ENCODE data around the gene UQCRH. TPM values are rescaled to one million over a fixed set of nuclear protein-coding genes. Genes with fewer than 3 reads are reported as not detected.

Gene UQCRH
- polyA plus RNA-seq, 1 of the 3 experiments (the other 2 are of a cell fraction) = 971 TPM

DNA sequence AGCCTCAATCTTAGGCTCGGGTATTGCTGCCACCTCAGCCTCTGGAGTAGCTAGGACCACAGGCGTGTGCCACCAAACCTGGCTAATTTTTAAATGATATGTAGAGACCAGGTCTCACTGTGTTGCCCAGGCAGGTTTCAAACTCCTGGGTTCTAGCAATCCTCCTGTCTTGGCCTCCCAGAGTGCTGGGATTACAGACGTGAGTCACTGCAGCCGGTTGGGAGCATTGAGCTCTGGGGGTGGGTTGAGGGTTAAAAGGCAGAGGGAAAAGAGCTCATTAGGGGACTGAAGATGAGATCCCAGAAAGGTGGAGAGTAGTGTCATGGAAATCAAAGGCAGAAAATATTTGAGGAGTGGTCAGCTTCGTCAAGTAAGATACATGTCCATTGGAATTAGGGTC lies 48.8 kb upstream of the UQCRH start:
- ChIA-PET POLR2A (no interaction called here), CTCF (no interaction called here)
- 84% methylated on average over 4 of the region's 5 CpGs for WGBS (ENCODE audit: low lambda C conversion rate)
- no peaks in the 10 kb centered on the region for H3K4me1 ChIP-seq (ENCODE audit: control insufficient read depth in 1 of 2, insufficient read depth in 2 of 2, low read depth in 1 of 2, low read length in 1 of 2)
- peaks cover 7 to 15% of the 10 kb centered on the region in 2 experiments for H3K36me3 ChIP-seq (replicated peaks in 1 of 2; ENCODE audit: control insufficient read depth in 1 of 2, insufficient read depth in 2 of 2, low read length in 1 of 2)
- no peak overlapping the region for H3K4me2 ChIP-seq
- no peak overlapping the region for H3K27ac ChIP-seq (ENCODE audit: low read depth in 2 of 2, low read length in 1 of 2)
- H3K27me3 ChIP-seq (ENCODE audit: insufficient read depth) = no peaks in the 10 kb centered on the region
- DNase-seq = no peak
- H3K9me2 ChIP-seq = no peaks in the 10 kb centered on the region
- 0 out of 2 replicates have a peak overlapping the region, but pooled peaks have one; percentile 18 for H2AFZ ChIP-seq (ENCODE audit: low read depth)
- peaks cover 8% of the 10 kb centered on the region; the same call in 1 of the 2 replicates for H3K79me2 ChIP-seq (ENCODE audit: insufficient read depth)
- H3K9ac ChIP-seq = no peak overlapping the region
- H3K4me3 ChIP-seq (ENCODE audit: low read depth in 2 of 2, low read length in 1 of 2) = no peak overlapping the region
- no peak for TF ChIP-seq FOXM1 (IDR thresholded peaks at IDR 0.05; ENCODE audit: low read depth)
- no peak for TF ChIP-seq MEF2A (IDR thresholded peaks at IDR 0.05; ENCODE audit: borderline replicate concordance, low read depth)
- TF ChIP-seq NRF1 (IDR thresholded peaks at IDR 0.05; ENCODE audit: low read depth, low read length) = no peak
- no peak for TF ChIP-seq ELF1 (IDR thresholded peaks at IDR 0.05)
- TF ChIP-seq GATA2 (CRISPR knock-in tag; IDR thresholded peaks at IDR 0.05) = no peak
- TF ChIP-seq EP300 (IDR thresholded peaks at IDR 0.05; ENCODE audit: borderline replicate concordance in 1 of 2, low read depth in 1 of 2, low read length in 1 of 2) = no peak
- no peak for TF ChIP-seq SIN3A (IDR thresholded peaks at IDR 0.05; ENCODE audit: borderline replicate concordance, low read depth, low read length)
- no peaks in the 10 kb centered on the region for H4K20me1 ChIP-seq (ENCODE audit: insufficient read depth)
- no peaks in the 10 kb centered on the region for H3K9me3 ChIP-seq
- H3F3A ChIP-seq (replicated peaks; ENCODE audit: insufficient read depth) = no peaks in the 10 kb centered on the region

DNA sequence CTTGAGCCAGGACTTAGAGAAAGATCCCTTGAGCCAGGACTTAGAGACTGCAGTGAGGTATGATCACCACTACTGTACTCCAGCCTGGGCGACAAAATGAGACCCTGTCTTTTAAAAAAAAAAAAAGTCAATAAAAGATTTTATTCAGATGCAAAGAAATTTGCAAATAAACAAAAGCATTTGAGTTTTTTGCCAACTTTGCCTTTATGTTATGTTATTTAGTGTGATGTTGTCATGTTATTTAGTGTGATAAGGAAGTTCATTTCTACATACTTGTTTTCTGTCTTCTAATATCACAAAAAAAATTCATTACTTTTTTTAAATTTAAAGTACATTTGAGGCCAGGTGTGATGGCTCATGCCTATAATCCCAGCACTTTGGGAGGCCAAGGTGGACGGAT lies 47.0 kb upstream of the UQCRH start:
- H3K9ac ChIP-seq = no peak overlapping the region
- H4K20me1 ChIP-seq (ENCODE audit: insufficient read depth) = no peaks in the 10 kb centered on the region
- H3K27ac ChIP-seq (ENCODE audit: low read depth in 2 of 2, low read length in 1 of 2) = no peak overlapping the region
- no peak for TF ChIP-seq SMC3 (IDR thresholded peaks at IDR 0.05; ENCODE audit: low read depth, low read length)
- TF ChIP-seq MXI1 (IDR thresholded peaks at IDR 0.05; ENCODE audit: low read depth, low read length) = no peak
- no peak for TF ChIP-seq TAF1 (IDR thresholded peaks at IDR 0.05; ENCODE audit: borderline replicate concordance, low read depth, low read length)
- TF ChIP-seq, protein P1, sequence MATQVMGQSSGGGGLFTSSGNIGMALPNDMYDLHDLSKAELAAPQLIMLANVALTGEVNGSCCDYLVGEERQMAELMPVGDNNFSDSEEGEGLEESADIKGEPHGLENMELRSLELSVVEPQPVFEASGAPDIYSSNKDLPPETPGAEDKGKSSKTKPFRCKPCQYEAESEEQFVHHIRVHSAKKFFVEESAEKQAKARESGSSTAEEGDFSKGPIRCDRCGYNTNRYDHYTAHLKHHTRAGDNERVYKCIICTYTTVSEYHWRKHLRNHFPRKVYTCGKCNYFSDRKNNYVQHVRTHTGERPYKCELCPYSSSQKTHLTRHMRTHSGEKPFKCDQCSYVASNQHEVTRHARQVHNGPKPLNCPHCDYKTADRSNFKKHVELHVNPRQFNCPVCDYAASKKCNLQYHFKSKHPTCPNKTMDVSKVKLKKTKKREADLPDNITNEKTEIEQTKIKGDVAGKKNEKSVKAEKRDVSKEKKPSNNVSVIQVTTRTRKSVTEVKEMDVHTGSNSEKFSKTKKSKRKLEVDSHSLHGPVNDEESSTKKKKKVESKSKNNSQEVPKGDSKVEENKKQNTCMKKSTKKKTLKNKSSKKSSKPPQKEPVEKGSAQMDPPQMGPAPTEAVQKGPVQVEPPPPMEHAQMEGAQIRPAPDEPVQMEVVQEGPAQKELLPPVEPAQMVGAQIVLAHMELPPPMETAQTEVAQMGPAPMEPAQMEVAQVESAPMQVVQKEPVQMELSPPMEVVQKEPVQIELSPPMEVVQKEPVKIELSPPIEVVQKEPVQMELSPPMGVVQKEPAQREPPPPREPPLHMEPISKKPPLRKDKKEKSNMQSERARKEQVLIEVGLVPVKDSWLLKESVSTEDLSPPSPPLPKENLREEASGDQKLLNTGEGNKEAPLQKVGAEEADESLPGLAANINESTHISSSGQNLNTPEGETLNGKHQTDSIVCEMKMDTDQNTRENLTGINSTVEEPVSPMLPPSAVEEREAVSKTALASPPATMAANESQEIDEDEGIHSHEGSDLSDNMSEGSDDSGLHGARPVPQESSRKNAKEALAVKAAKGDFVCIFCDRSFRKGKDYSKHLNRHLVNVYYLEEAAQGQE (IDR thresholded peaks at IDR 0.05; ENCODE audit: low read depth, low read length) = no peak
- TF ChIP-seq SIN3A (IDR thresholded peaks at IDR 0.05; ENCODE audit: borderline replicate concordance, low read depth, low read length) = no peak
- no peak for TF ChIP-seq GABPA (IDR thresholded peaks at IDR 0.05; ENCODE audit: low read depth)
- TF ChIP-seq, protein P2, sequence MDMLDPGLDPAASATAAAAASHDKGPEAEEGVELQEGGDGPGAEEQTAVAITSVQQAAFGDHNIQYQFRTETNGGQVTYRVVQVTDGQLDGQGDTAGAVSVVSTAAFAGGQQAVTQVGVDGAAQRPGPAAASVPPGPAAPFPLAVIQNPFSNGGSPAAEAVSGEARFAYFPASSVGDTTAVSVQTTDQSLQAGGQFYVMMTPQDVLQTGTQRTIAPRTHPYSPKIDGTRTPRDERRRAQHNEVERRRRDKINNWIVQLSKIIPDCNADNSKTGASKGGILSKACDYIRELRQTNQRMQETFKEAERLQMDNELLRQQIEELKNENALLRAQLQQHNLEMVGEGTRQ (IDR thresholded peaks at IDR 0.05; ENCODE audit: borderline replicate concordance, low read depth, low read length) = no peak
- TF ChIP-seq RFX5 (IDR thresholded peaks at IDR 0.05; ENCODE audit: low read length) = no peak
- no peak for TF ChIP-seq TEAD4 (IDR thresholded peaks at IDR 0.05; ENCODE audit: borderline replicate concordance, insufficient read depth)
- H3K9me2 ChIP-seq = no peaks in the 10 kb centered on the region
- H3F3A ChIP-seq (replicated peaks; ENCODE audit: insufficient read depth) = no peaks in the 10 kb centered on the region
- H3K27me3 ChIP-seq (ENCODE audit: insufficient read depth) = no peaks in the 10 kb centered on the region
- no peaks in the 10 kb centered on the region for H3K4me1 ChIP-seq (ENCODE audit: control insufficient read depth in 1 of 2, insufficient read depth in 2 of 2, low read depth in 1 of 2, low read length in 1 of 2)
- DNase-seq = no peak
- no peak overlapping the region for H2AFZ ChIP-seq (ENCODE audit: low read depth)
- no peak overlapping the region for H3K4me2 ChIP-seq
- no peak overlapping the region for H3K4me3 ChIP-seq (ENCODE audit: low read depth in 2 of 2, low read length in 1 of 2)
- ChIA-PET POLR2A (no interaction called here), CTCF (interaction anchor here (1.2 kb wide), 1 partner anchor 30 kb away, joined by 3 read pairs; no protein-coding TSS in a partner anchor)
- WGBS (ENCODE audit: low lambda C conversion rate) = 98% methylated on average over 2 of the region's 2 CpGs
- no peaks in the 10 kb centered on the region; the same call in 1 of the 2 replicates for H3K79me2 ChIP-seq (ENCODE audit: insufficient read depth)
- peaks cover 6 to 17% of the 10 kb centered on the region in 2 experiments for H3K36me3 ChIP-seq (replicated peaks in 1 of 2; ENCODE audit: control insufficient read depth in 1 of 2, insufficient read depth in 2 of 2, low read length in 1 of 2)
- no peaks in the 10 kb centered on the region for H3K9me3 ChIP-seq

All from SK-N-SH (cell line).